NCI-H2081 treated with DMSO at 0.1 percent for 48 hours (cell line): ENCODE measurements around the gene LPIN1.

Experiments used
- DNase-seq: peaks from one replicate; lab custom pipeline; 2025; lab: John Stamatoyannopoulos, UW

Gene LPIN1

DNA sequence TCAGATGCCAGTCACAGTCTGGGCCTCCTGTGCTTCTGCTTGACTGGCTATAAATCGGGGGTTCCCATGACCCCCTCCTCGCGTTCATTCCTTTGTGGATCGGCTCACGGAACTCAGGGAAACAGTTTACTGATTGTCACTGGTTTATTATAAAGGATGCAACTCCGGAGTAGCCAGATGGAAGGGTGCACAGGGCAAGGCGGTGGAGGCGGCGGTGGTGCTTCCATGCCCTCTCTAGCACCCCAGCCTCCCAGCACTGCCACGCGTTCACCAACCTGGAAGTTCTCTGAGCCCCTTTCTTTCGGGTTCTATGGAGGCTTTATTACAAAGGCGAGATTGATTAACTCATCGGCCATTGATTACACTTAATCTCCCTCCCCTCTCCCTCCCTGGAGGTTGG lies 15.6 kb downstream of the LPIN1 start:
- DNase-seq, result no peak

DNA sequence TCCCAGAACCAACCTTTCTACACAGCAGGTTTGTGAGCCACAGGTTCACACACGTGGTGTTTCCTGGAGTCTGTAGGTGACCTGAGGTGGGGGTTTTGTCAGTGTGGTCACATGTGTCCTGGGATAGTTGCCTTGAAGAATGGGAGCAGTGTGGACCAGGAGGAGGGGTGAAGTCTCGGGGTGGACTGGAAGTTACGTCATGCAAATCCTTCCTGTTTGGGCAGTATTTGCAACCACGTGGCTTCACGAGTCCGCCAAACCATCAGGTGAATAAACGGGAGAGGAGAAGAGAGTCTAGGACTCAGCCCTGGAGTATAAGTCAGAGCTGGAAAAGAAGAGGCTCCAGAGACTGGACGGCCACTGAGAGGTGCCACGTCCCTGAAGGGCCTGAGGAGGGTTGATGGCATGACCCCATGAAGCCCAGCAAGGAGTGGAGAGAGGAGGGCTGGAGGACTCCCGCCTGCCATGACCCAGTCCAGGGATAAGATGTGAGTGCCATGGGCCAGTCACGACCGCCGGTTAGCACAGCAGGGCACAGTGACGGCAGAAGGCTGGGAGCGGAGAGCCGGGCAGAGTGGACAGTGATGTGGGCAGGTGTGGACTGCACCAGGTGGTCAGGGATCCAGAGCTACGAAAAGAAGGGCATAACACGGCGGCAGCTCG lies 16.5 kb downstream of the LPIN1 start:
- DNase-seq, result no peak

DNA sequence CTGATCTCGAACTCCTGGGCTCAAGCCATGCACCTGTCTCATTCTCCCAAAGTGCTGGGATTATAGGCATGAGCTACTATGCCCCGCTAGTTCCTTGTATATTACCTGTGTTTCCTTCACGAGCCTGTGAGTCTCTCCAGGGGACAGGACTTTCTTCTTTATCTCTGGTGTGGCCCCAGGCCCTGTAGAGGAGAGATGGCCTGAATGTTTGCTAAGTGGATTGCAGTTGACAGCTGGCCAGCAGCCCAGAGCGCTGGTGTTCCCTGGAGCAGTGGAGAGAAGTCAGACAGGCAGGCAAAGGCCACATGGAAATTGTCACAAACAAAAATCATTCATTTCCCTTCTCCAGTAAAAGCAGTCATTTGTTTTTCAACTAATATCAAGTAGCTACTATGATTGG lies 17.9 kb downstream of the LPIN1 start:
- peak; percentile 31 for DNase-seq

DNA sequence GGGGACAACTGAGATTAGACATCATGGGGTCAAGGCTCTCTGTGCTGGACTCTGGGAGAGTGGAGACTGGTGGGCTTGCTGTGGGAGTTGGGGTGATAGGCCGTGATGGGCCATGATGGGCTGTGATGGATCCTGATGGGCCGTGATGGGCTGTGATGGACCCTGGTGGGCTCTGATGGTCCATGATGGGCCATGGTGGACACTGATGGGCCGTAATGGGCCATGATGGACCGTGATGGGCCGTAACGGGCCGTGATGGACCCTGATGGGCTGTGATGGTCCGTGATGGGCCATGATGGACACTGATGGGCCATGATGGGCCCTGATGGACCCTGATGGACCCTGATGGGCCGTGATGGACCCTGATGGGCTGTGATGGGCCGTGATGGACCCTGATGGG lies 18.5 kb downstream of the LPIN1 start:
- no peak for DNase-seq

DNA sequence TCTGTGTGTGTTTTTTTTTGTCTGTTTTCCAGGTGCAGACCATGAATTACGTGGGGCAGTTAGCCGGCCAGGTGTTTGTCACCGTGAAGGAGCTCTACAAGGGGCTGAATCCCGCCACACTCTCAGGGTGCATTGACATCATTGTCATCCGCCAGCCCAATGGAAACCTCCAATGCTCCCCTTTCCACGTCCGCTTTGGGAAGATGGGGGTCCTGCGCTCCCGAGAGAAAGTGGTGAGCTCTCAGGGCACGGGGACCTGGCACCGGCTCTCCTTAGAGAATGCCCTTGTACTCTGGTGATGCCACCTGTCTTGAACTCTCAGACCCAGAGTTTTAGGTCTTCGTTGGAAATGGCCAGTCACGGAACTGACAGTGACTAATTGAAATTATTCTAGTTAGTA lies 19.1 kb downstream of the LPIN1 start:
- no peak for DNase-seq

DNA sequence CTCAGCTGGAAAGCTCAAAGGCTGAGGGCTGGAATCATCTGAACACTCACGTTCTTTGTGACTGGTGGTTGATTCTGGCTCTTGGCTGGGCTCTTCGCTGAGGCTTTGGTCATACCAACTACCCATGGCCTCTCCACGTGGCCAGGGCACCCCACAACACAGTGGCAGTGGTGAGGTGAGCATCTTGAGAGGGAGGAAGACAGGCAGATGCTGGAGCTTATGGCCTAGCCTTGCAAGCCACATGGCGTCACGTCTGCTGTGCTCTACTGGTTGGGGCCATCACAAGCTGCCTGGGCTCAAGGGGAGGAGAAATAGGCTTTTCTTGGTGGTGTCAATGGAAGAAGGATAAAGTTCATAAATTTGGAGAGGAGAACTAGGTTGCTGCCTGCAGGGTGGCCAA lies 19.6 kb downstream of the LPIN1 start:
- no peak for DNase-seq

DNA sequence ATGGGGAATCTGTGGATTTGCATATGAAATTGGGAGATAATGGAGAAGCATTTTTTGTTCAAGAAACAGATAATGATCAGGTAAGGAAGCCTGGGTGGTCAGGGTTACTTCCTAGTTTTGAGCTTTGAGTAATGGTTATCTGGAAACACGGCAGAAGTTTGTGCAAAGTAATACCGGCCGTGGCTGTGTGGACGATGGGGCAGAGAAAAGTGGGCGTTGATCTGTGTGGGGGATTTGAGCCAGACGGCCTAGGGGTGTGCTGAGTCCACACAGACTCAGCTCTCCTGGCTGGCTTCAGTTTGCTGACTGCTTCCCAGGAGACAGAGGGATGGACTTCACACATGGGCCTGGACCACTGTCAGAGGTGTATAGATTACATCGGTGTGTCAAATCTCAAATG lies 21.3 kb downstream of the LPIN1 start:
- DNase-seq, result no peak

DNA sequence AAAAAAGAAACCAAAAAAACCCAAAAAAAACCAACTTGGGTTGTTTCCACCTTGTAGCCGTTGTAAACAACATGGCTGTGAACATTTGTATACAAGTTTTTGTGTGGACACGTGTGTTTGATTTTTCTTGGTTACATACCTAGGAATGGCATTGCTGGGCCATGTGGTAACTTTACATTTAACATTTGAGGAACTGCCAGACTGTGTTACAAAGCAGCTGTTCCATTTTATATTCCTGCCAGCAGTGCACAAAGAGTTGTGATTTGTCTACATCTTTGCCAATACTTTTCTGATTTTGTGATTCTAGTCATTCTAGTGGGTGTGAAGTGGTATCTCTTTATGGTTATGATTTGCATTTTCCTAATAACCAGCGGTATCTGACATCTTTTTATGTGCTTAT lies 22.5 kb downstream of the LPIN1 start:
- DNase-seq, result no peak

DNA sequence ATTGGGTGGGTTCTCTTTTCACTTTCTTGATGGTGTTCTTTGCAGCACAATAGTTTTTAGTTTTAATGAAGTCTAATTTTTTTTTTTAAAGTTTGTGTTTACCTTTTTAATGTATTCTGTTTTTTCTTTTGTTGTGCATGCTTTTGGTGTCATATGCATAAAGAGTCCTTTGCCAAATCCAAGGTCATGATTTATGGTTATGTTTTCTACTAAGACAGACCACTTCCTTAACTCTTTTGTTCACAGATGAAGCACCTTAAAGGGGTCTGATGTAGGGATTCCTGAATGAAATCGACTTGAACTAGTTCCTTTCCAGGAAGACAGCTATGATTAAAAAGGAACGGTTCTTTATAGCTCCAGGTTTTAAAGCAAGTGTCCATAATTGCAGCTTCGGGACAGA lies 23.1 kb downstream of the LPIN1 start:
- DNase-seq, result no peak

DNA sequence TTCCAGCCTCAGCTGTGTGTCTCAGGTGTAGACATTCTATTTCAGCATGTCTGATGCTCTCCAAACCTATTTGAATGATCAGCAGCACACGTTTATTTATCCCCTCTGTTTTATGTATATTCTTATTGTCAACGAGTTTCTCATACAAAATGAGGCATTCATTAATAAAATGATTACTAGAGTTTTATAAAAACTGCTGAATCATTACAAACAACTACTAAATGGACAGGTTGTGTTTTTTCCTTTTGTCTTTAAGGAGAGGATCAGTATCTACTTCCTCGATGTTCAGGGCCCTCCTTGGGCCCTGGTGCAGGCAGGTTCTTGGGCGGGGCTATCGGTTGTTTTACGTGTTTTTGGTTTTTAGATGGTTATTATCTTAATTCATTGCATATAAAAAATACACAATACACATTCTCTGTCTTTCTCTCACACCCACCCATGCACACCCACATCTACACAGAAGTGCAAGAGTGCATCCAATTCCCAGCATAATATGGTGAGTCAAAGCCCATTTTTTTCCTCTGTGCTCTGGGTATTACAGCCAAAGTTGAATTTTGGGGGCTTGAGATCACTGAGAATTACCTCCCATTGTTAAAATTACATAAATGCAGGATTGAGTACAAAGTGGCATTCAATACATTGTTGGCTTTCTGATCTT lies 24.2 kb downstream of the LPIN1 start:
- no peak for DNase-seq

DNA sequence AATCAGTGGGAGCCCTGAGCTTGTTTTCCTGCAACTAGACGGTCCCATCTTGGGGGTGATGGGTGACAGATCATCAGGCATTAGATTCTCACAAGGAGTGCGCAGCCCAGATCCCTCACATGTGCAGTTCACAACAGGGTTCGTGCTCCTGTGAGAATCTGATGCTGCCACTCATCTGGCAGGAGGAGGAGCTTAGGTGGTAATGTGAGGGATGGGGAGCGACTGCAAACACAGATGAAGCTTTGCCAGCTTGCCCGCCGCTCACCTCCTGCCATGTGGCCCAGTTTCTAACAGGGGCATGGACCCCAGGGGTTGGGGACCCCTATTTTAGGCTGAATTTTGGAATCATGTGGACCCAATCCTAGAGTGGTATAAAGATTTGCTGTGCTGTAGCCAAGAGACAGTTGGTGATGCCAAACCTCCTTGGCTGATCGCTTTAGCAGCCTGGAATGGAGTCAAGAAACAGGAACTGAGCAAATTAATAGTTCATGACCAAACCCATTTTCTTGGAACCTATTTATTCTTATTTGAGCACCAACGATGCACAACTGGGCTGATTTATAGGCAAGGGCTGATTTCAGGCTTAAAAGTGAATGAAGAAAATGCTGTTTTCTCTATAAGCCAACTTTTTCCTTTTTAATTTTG lies 25.7 kb downstream of the LPIN1 start:
- no peak for DNase-seq

DNA sequence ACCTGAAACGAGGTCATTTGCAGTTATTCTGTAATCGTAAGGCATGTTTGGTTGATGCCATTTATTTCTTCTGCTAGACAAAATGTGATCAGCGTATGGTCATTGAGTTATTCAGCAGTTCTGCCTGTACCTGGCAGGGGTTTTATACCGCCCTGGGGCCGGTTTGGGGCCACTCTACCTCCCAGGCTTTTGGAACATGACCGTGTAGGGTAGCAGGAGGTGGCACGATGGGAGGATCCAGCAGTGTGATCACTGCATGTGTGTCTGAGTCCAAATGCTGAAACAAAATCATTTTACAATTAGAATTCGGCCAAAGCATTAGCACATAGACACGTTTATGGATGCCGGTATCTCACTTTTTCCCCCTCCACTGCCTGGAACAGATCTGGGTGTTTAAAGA lies 26.7 kb downstream of the LPIN1 start:
- DNase-seq, result no peak

DNA sequence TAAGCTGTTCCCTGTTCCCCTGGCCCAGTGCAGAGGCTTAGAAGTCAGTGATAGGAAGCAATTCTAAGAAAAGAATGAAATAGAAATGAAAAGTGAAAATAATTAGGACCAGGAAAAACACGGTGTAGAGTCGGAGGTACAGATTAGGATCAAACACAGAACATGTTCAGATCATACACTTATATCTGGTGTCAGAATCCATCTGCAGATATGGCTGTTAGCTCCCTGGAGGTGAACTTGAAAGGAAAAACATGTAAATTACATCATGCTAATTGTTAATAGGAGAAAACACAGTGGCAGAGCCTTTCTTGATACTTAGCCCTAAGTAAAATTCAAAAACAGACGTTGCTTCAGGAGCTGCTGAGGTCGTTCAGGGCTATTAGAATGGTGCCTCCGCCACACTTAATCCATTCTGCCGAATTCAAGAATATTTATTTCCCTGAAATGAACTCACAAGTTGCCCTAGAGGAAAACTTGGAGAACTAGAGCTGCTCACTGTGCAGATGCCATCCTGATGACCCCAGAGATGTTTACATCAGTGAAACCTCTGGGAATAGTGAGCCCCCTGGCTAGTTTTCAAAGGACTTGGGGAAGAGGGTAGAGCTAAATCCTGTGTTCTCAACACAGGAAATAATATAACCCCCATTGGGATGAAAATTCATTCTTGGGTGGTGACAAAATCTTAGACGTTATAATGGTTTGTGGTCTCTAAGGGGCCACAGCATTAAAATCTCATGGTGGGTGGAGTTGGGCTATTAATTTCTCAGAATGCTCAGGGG lies 27.5 kb downstream of the LPIN1 start:
- DNase-seq, result no peak

DNA sequence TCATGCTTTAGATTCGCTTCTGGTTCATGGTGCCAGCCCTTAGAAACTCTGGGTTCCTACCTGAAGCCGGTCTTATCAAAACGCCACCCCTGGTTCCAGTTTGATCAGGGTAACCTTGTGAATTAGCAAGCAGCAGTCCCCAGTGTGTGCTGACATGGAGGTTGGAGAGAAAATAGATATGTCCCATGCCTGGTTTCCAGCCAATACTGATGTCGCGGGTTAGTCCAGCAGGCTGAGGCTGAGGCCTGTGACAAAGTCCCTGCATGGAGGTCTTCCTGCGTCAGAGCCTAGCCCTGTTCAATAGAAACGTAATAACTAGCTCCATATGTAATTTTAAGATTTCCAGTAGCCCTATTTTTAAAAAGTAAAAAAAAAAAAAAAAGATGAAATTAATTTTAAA lies 28.2 kb downstream of the LPIN1 start:
- DNase-seq, result no peak

DNA sequence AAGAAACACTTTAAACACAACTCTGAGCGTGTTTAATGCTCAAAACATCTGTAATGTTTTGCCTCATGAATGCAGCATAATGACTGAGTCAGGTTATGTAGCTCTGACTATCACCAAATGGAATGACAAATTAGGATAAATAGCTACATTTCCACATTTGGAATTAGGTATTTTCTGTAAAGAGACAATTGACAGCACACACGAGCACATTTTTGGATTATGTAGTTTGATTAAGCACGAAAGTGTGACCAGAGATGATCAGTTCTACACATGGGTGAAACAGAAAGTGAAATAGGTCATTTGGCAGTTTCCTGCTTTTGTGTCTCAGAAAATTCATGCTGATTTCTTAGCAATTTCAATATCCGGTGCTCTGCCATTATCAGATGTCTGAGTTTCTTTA lies 29.0 kb downstream of the LPIN1 start:
- DNase-seq, result no peak

DNA sequence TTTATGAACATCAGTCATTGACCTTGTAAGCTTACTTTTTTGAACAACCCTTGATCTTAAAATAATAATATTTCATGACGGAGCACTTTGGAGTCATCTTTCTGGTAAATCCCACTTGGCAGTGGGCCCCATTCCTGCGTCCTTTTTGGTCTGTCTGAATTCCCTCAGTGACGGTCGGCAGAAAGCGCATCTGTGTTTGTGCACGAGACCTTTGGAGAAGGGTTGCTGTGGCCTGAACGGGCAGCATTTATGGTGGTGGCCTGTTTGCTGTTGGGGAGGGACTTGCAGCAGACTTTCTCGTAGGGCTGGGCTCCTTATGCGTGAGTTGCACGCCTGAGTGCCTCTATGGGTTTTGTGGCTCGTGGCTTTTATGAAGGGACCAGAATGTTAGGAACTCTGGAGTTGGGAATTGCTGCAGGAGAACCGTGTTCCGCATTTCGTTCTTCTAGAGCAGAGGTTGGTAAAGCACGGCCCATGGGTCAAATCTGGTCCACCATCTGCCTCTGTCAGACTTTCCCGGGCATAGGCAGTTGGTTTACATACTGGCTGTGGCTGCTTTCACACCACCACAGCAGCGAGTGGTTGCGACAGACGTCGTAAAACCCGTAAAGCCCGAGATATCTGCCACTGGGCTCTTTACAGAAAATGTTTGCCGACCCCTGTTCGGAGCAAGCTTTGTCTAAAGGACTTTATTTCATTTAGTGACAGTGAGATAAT lies 30.8 kb downstream of the LPIN1 start:
- DNase-seq, result no peak

DNA sequence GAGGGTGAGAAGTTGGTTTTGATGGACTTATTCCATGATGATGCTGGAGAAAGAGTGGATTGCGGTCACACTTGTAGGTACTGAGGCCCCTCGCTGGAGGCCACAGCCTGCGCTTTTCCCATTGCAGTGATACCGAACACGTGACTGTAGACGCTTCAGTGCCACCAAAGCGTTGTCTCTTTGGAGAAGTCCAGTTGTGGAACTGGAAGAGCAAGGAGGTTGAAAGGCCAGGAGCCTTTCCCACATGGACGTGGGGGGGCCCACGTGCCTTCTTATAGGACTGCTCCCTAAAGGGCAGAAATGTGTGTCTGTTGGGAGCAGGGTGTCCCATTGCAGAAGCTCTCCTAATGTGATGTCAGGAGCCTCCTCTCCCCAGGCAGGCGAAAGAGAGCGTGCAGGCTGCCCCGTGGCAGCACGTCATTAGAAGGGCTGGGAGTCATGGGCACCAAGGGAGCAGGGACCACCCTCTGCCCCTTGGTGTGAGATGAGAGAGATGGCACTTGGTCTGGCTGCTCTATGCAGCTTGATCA lies 31.5 kb downstream of the LPIN1 start:
- no peak for DNase-seq

DNA sequence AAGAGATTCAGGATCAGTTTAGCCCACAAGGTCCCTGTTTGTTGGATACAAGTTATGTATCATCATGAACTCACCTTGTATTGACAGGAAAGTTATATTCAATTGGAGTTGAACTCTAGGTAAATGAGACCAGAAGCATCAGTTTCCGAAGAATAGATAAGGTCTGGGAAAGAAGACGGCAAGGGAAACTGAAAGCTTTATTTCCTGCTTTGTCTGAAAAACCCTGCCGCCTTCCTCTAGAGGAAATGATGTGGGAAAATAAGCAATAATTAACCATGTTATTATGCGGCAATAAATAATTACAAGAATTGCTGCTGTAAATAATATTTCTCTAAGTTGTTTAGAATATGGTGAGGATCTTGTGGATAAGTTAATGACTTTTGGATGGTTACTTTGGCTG lies 32.0 kb downstream of the LPIN1 start:
- DNase-seq, result no peak

DNA sequence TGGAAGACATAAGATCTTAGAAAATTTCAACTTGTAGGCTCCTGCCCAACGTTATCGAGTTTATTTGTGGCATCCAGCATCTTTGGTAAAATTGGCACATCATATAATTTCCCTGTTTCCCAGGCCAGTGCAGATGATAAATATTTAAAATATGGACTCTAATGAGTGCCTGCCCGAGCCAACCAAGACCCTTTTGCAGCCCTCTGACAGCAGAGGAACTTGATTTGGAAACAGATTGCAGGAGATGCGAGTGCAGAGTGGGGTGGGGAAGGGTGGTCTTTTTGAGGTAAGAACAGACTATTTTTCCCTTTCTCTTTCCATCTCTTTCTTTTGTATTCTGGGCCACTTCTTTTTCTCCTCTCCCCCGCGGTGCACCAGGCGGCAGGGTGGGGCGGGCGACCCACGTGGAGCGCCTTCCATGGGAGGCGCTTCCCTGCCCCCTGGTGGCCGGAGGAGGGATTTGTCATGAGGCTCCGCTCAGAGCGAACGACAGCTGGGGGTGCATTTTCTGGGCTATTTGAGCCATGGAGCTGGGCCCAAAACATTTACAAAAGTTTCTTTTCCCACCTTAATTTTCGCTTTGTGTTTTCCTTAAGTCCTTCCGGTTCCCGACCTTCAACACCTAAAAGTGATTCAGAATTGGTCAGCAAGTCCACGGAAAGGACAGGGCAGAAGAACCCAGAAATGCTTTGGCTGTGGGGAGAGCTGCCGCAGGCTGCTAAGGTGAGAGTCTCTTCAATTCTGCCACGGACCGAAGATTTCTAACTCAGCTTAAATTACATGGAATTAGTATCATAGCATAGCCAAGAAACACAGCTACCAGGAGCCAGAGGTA lies 32.7 kb downstream of the LPIN1 start:
- no peak for DNase-seq

DNA sequence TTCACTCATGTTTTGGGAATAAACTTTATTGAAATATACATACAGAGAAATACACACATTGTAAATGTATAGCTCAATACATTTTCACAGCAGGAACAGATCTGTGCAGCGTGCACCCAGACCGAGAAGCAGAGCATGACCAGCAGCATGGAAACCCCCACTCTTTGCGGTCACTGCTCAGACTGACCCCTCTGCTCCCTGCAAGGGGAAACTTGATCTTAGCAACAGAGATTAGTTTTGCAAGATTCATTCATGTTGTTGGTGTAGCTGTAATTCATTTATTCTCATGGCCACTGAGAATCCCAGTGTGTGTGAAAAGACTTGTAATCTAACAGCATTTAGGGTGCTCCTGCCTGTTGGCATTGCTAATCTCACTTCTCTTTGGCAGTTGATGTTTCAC lies 35.2 kb downstream of the LPIN1 start:
- no peak for DNase-seq

DNA sequence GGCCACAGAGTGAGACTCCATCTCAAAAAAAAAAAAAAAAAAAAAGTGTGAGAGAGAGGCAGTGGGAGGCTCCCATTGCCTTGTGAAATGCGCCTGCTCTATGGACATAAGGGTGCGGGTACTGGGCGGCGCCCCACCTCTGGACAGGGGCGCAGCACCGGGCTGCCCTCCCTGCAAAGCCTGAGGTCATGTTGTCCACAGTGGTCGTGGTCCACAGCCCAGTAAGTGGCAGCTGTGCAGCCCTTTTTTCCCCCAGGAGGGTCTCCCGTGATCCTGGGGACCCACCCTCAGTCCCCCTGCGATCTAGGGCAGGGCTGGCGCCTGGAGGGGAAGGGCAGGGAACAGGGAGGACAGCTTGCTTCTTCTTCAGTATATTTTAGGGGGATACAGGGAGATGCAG lies 37.8 kb downstream of the LPIN1 start:
- no peak for DNase-seq
